ENCODE measurements around the gene ATP4B. TPM values are rescaled to one million over a fixed set of nuclear protein-coding genes. Genes with fewer than 3 reads are reported as not detected.

The ATP4B gene
- total and polyA plus RNA-seq, 2 experiments from 2014 or later: 16.2 to 30.8 TPM

- Histone ChIP-seq H3K4me3 (no peak overlapping the region), H3K36me3 (replicated peaks; ENCODE audit: insufficient read depth, low read depth) (no peaks in the 10 kb centered on the region), H2AFZ (no peak overlapping the region), H3K27ac (no peak overlapping the region), H3K27me3 (no peaks in the 10 kb centered on the region), H3K4me2 (no peak overlapping the region), H3K9me2 (replicated peaks; ENCODE audit: insufficient read depth) (no peaks in the 10 kb centered on the region), H4K20me1 (ENCODE audit: insufficient read depth, poor library complexity, severe bottlenecking) (no peaks in the 10 kb centered on the region), H3K9me3 (ENCODE audit: low read depth) (no peaks in the 10 kb centered on the region), H3K79me2 (peaks cover 12% of the 10 kb centered on the region), H3K4me1 (ENCODE audit: insufficient read depth) (no peaks in the 10 kb centered on the region)
- WGBS (ENCODE audit: low lambda C conversion rate, missing lambda C conversion rate): 92% methylated on average over 4 of the region's 6 CpGs
- TF ChIP-seq, protein P1, sequence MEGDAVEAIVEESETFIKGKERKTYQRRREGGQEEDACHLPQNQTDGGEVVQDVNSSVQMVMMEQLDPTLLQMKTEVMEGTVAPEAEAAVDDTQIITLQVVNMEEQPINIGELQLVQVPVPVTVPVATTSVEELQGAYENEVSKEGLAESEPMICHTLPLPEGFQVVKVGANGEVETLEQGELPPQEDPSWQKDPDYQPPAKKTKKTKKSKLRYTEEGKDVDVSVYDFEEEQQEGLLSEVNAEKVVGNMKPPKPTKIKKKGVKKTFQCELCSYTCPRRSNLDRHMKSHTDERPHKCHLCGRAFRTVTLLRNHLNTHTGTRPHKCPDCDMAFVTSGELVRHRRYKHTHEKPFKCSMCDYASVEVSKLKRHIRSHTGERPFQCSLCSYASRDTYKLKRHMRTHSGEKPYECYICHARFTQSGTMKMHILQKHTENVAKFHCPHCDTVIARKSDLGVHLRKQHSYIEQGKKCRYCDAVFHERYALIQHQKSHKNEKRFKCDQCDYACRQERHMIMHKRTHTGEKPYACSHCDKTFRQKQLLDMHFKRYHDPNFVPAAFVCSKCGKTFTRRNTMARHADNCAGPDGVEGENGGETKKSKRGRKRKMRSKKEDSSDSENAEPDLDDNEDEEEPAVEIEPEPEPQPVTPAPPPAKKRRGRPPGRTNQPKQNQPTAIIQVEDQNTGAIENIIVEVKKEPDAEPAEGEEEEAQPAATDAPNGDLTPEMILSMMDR (IDR thresholded peaks at IDR 0.05; ENCODE audit: poor library complexity): no peak
- no peak for TF ChIP-seq EZH2 (IDR thresholded peaks at IDR 0.05; ENCODE audit: borderline replicate concordance)
- DNase-seq (ENCODE audit: low spot score): no peak
Observed at GRCh38 chr13:113630804-113631203, 27.2 kb downstream of the ATP4B start.

- Histone ChIP-seq H3K27ac (no peak overlapping the region), H3K4me1 (ENCODE audit: insufficient read depth) (no peaks in the 10 kb centered on the region), H3K4me3 (no peak overlapping the region), H3K9me3 (ENCODE audit: low read depth) (no peaks in the 10 kb centered on the region), H4K20me1 (ENCODE audit: insufficient read depth, poor library complexity, severe bottlenecking) (no peaks in the 10 kb centered on the region), H3K9me2 (replicated peaks; ENCODE audit: insufficient read depth) (no peaks in the 10 kb centered on the region), H2AFZ (no peak overlapping the region), H3K4me2 (no peak overlapping the region), H3K36me3 (replicated peaks; ENCODE audit: insufficient read depth, low read depth) (no peaks in the 10 kb centered on the region), H3K27me3 (no peaks in the 10 kb centered on the region), H3K79me2 (peaks cover 12% of the 10 kb centered on the region)
- no peak for TF ChIP-seq EZH2 (IDR thresholded peaks at IDR 0.05; ENCODE audit: borderline replicate concordance)
- TF ChIP-seq EZH2phosphoT487 (IDR thresholded peaks at IDR 0.05; ENCODE audit: low read depth, severe bottlenecking, unreplicated experiment): no peak
- TF ChIP-seq, protein P1 (IDR thresholded peaks at IDR 0.05; ENCODE audit: poor library complexity): no peak
- 92% methylated on average over 11 of the region's 11 CpGs for WGBS (ENCODE audit: low lambda C conversion rate, missing lambda C conversion rate)
- DNase-seq (ENCODE audit: low spot score): no peak
Observed at GRCh38 chr13:113630296-113630695, 27.7 kb downstream of the ATP4B start.

DNA sequence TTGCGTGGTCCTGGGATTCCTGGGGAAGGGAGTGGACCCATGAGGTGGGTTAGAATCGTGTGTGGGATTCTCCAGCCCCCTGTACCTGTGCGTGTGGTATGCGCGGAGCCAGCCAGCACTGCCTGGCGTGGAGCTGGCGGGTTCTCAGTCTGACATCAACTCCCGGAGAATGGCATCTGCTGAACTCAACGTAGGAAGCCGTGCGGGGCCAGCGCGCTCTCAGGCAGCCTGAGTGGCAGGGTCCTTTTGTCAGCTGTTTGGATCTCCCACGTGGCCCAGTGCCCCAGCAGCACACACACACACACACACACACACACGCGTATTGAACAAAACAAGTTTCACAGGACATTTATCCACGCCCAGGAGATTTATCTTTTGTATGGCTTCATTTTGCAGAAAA, 28.1 kb downstream of the ATP4B start:
- 95% methylated on average over 17 of the region's 17 CpGs for WGBS (ENCODE audit: low lambda C conversion rate, missing lambda C conversion rate)
- Histone ChIP-seq H3K4me1 (ENCODE audit: insufficient read depth) (no peaks in the 10 kb centered on the region), H3K4me2 (no peak overlapping the region), H3K9me2 (replicated peaks; ENCODE audit: insufficient read depth) (no peaks in the 10 kb centered on the region), H3K4me3 (no peak overlapping the region), H3K79me2 (peaks cover 12% of the 10 kb centered on the region), H2AFZ (no peak overlapping the region), H4K20me1 (ENCODE audit: insufficient read depth, poor library complexity, severe bottlenecking) (no peaks in the 10 kb centered on the region), H3K36me3 (replicated peaks; ENCODE audit: insufficient read depth, low read depth) (no peaks in the 10 kb centered on the region), H3K9me3 (ENCODE audit: low read depth) (no peaks in the 10 kb centered on the region), H3K27ac (no peak overlapping the region), H3K27me3 (no peaks in the 10 kb centered on the region)
- no peak for DNase-seq (ENCODE audit: low spot score)
- TF ChIP-seq, protein P1 (IDR thresholded peaks at IDR 0.05; ENCODE audit: poor library complexity): no peak
- TF ChIP-seq EZH2phosphoT487 (IDR thresholded peaks at IDR 0.05; ENCODE audit: low read depth, severe bottlenecking, unreplicated experiment) (no peak), EZH2 (IDR thresholded peaks at IDR 0.05; ENCODE audit: borderline replicate concordance) (no peak)
